Fibroblast of the aortic adventitia (primary cell): Measurements from ENCODE around the gene DDX6. TPM values are rescaled to one million over a fixed set of nuclear protein-coding genes. Genes with fewer than 3 reads are reported as not detected.
A peak's percentile ranks its signal among the peaks of the same experiment; 100 is the strongest.
"Not testable (repeated sequence)": the region's sequence is repeated elsewhere in the genome, so short reads cannot be mapped to it uniquely, and the experiment has no call there.

Source experiments
- DNase-seq: peaks from one replicate; pipeline ENCODE4 v3.0.0-alpha.2; 2010; ENCODE audit warnings: low read depth
- H3K4me3 ChIP-seq: 2 replicates; pipeline ENCODE4 v1.5.1; 2011; ENCODE audit warnings: low read depth, mild to moderate bottlenecking, control low read depth, low read length, moderate library complexity
- total RNA-seq: library from RNA; depleted of rRNA; stranded (reverse); fragments of >200 nt; gene quantifications from 2 replicates; pipeline ENCODE4 v1.2.3, GENCODE V29; 2012; ENCODE audit warnings: low replicate concordance
- TF ChIP-seq, protein P1 (sequence below): IDR thresholded peaks from 2 replicates; pipeline ENCODE4 v1.5.1; 2011; ENCODE audit warnings: mild to moderate bottlenecking, low read length, control low read depth, inconsistent platforms; ENCODE audit not compliant: insufficient read depth

DDX6 gene
- total RNA-seq, 1 donor: 174 TPM

- TF ChIP-seq, protein P1, sequence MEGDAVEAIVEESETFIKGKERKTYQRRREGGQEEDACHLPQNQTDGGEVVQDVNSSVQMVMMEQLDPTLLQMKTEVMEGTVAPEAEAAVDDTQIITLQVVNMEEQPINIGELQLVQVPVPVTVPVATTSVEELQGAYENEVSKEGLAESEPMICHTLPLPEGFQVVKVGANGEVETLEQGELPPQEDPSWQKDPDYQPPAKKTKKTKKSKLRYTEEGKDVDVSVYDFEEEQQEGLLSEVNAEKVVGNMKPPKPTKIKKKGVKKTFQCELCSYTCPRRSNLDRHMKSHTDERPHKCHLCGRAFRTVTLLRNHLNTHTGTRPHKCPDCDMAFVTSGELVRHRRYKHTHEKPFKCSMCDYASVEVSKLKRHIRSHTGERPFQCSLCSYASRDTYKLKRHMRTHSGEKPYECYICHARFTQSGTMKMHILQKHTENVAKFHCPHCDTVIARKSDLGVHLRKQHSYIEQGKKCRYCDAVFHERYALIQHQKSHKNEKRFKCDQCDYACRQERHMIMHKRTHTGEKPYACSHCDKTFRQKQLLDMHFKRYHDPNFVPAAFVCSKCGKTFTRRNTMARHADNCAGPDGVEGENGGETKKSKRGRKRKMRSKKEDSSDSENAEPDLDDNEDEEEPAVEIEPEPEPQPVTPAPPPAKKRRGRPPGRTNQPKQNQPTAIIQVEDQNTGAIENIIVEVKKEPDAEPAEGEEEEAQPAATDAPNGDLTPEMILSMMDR: no peak
- no peak for DNase-seq
- H3K4me3 ChIP-seq: no peak overlapping the region
Measured at GRCh38 chr11:118740892-118741291, 50.1 kb downstream of the DDX6 start.

- TF ChIP-seq, protein P1: no peak
- H3K4me3 ChIP-seq: no peak overlapping the region
- no peak for DNase-seq
Measured at GRCh38 chr11:118735203-118735602, 55.8 kb downstream of the DDX6 start.

DNA sequence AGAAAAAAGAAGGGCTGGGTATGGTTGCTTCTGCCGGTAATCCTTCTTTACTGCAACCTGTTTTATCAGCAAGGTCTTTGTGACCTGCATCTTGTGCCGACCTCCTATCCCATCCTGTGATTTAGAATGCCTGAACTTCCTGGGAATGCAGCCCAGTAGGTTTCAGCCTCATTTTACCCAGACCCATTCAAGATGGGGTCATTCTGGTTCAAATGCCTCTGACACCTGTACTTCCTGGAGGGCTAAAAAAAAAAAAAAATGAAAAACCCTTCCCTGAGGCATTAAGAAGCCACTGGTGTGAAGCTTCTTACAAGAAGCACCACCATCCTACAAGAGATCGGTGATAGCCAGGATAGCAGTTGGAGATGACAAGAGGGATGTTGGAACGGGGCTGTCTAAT is 56.9 kb downstream of the DDX6 start:
- H3K4me3 ChIP-seq: no peak overlapping the region
- TF ChIP-seq, protein P1: no peak
- no peak for DNase-seq

GRCh38 chr11:118729753-118730152 is 61.2 kb downstream of the DDX6 start:
- not testable (repeated sequence) for DNase-seq, H3K4me3 ChIP-seq

- TF ChIP-seq, protein P1: peak; percentile 7
- not testable (repeated sequence) for H3K4me3 ChIP-seq
Measured at GRCh38 chr11:118728112-118728511, 62.9 kb downstream of the DDX6 start.

GRCh38 chr11:118727721-118728066 is 63.3 kb downstream of the DDX6 start:
- DNase-seq, H3K4me3 ChIP-seq: not testable (repeated sequence)

More at GRCh38 chr11:118728112-118728511, 62.9 kb downstream of the DDX6 start:
- DNase-seq: not testable (repeated sequence)

GRCh38 chr11:118727001-118727720 is 63.8 kb downstream of the DDX6 start:
- DNase-seq, H3K4me3 ChIP-seq: not testable (repeated sequence)

DNA sequence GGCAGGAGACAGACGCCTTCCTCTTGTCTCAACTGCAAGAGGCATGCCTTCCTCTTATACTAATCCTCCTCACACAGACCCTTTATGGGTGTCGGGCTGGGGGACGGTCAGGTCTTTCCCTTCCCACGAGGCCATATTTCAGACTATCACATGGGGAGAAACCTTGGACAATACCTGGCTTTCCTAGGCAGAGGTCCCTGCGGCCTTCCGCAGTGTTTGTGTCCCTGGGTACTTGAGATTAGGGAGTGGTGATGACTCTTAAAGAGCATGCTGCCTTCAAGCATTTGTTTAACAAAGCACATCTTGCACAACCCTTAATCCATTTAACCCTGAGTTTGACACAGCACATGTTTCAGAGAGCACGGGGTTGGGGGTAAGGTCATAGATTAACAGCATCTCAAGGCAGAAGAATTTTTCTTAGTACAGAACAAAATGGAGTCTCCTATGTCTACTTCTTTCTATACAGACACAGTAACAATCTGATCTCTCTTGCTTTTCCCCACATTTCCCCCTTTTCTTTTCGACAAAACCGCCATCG is 69.4 kb downstream of the DDX6 start:
- not testable (repeated sequence) for H3K4me3 ChIP-seq, DNase-seq

DNA sequence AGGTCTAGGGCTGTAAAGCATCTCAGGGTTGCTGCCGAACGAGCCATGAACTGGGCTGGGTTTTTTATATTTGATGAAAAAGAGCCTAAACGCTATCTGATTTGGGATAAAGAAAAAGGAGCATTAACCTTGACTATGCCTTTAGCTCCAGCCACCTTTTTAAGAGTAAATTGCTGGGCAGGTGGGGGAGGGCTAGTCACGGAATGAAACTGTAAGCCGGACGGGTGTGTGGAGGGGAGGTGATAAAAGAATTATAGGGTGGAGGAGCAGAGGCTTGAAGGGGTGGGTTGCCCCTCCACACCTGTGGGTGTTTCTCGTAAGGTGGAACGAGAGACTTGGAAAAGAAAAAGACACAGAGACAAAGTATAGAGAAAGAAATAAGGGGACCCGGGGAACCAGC is 70.2 kb downstream of the DDX6 start:
- H3K4me3 ChIP-seq: not testable (repeated sequence)

DNA sequence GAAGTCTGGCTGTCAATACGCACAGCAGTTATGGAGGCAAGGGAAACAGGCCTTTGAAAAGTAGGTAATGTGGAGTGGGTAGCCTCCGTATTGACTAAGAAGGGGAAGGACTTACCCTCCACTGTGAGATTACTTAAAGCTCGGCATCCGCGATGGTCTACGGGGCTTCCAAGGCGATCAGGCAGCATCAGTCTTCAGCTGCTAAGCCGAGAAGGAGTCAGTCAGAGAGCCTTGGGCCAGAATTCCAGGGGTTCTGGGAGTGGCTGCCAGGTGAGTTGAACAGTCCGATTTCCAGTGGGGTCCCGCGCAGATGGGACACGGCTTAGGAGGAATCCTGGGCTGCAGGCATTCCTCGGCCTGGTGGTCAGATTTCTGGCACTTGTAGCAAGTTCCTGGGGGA is 70.9 kb downstream of the DDX6 start:
- DNase-seq, H3K4me3 ChIP-seq: not testable (repeated sequence)

More for the DNA sequence above, 70.2 kb downstream of the DDX6 start:
- not testable (repeated sequence) for DNase-seq

GRCh38 chr11:118718562-118718961 is 72.4 kb downstream of the DDX6 start:
- DNase-seq, H3K4me3 ChIP-seq: not testable (repeated sequence)

DNA sequence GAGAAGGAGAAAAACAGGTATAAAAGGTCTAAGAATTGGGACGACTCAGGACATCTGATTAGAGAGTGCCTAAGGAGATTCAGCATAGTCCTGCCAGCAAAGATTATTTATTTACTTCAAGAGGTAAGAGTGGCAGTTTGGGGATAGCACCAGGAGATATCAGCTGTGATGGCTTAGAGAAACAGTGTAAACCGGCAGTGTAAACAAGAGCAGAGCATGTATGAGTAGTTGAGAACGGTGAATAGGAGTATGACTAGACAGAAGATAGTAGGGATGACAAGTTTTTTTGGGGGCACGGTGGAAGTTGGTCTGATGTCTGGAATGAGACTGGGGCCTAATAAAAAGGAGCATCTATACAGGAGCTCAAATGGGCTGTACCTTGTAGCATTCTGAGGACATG is 73.2 kb downstream of the DDX6 start:
- H3K4me3 ChIP-seq, DNase-seq: not testable (repeated sequence)

DNA sequence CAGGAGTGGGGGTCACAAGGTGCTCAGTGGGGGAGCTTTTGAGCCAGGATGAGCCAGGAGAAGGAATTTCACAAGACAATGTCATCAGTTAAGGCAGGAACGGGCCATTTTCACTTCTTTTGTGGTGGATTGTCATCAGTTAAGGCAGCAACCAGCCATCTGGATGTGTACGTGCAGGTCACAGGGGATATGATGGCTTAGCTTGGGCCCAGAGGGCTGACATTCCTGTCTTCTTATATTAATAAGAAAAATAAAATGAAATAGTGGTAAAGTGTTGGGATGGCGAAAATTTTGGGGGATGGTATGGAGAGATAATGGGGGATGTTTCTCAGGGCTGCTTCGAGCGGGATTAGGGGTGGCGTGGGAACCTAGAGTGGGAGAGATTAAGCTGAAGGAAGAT is 73.7 kb downstream of the DDX6 start:
- not testable (repeated sequence) for DNase-seq, H3K4me3 ChIP-seq
